Measurements from ENCODE around the gene TNFSF4. TPM values are rescaled to one million over a fixed set of nuclear protein-coding genes. Genes with fewer than 3 reads are reported as not detected.

The TNFSF4 gene
- total and polyA plus RNA-seq, 9 donors, result 0.24 to 2.8 (median 1.2) TPM

DNA sequence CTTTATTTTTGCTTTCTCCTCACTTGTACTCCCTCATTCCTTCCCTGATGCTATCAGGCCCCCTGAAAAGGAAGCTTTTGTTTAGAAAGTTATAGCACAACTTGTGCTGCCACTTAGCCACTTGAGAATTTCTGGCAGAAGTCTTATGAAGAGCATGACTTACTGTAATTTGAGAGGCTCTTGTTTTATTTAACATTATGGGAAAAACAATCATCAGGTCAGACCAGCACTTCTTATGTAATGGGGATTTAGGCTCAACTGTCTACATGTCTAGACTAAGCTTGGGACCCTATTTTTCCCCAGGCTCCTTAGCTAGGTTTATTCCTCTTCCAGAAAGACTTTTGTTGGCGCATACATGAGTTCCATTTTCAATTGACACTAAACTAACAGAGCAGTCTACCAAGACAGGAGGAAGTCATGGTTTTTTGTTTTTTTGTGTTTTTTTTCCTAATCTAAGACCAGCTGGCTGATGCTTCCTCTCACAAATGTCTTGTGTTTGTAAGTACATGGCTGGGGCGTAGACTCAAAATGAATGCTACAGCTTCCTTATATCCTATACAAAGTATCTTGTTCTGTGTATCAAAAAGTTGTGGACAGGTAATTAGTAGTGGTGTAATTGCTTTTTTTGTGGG lies 31.5 kb downstream of the TNFSF4 start:
- H3K9me3 ChIP-seq, result no peaks in the 10 kb centered on the region
- no peak overlapping the region for H3K4me3 ChIP-seq
- H3K27ac ChIP-seq, result no peak overlapping the region
- H3K4me1 ChIP-seq (ENCODE audit: insufficient read depth), result no peaks in the 10 kb centered on the region
- DNase-seq, result no peak
- H3K36me3 ChIP-seq, result no peaks in the 10 kb centered on the region
- intact Hi-C loops (cut with DNase I), result no loop called here
- TF ChIP-seq EP300 (IDR thresholded peaks at IDR 0.05), result no peak
- 91 to 94% (median 94%) methylated on average over 2 of the region's 2 CpGs for WGBS, 3 donors
- H3K27me3 ChIP-seq, result no peaks in the 10 kb centered on the region

- H3K4me3 ChIP-seq, result no peak overlapping the region
- H3K27ac ChIP-seq, result no peak overlapping the region
- H3K9me3 ChIP-seq, result no peaks in the 10 kb centered on the region
- 83 to 91% (median 90%) methylated on average over 4 of the region's 4 CpGs for WGBS, 3 donors
- H3K4me1 ChIP-seq (ENCODE audit: insufficient read depth), result no peaks in the 10 kb centered on the region
- no peak for DNase-seq
- TF ChIP-seq EP300 (IDR thresholded peaks at IDR 0.05) (no peak), CTCF (IDR thresholded peaks at IDR 0.05) (no peak), POLR2A (IDR thresholded peaks at IDR 0.05) (no peak)
- no peaks in the 10 kb centered on the region for H3K27me3 ChIP-seq
- no peaks in the 10 kb centered on the region for H3K36me3 ChIP-seq
- intact Hi-C loops (cut with DNase I), result no loop called here
Observed at GRCh38 chr1:173173388-173173787, 33.7 kb downstream of the TNFSF4 start.

DNA sequence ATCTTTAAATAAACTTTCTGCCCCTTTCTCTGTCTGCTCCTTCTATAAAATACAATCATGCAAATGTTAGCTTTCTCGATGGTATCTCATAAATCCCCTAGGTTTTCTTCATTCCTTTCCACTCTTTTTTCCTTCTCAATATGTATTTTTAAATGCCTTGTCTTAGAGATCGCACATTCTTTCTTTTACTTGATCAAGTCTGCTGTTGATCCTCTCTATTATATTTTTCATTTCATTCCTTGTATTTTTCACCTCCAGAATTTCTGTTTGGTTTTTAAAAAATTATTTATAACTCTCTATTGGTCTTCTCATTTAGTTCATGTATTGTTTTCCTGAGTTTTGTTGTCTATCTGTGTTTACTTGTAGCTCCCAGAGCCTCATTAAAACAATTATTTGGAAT lies 36.0 kb downstream of the TNFSF4 start:
- H3K27me3 ChIP-seq, result no peaks in the 10 kb centered on the region
- no peaks in the 10 kb centered on the region for H3K36me3 ChIP-seq
- H3K27ac ChIP-seq, result no peak overlapping the region
- WGBS, 3 donors, result 82 to 89% (median 86%) methylated on average over 2 of the region's 2 CpGs
- no peak for TF ChIP-seq POLR2A (IDR thresholded peaks at IDR 0.05)
- TF ChIP-seq EP300 (IDR thresholded peaks at IDR 0.05), result no peak
- TF ChIP-seq CTCF (IDR thresholded peaks at IDR 0.05), result no peak
- no peaks in the 10 kb centered on the region for H3K9me3 ChIP-seq
- no peak for DNase-seq
- intact Hi-C loops (cut with DNase I), result no loop called here
- H3K4me3 ChIP-seq, result no peak overlapping the region
- H3K4me1 ChIP-seq (ENCODE audit: insufficient read depth), result no peaks in the 10 kb centered on the region

- no peak for TF ChIP-seq CTCF (IDR thresholded peaks at IDR 0.05)
- Histone ChIP-seq H3K27ac (no peak overlapping the region), H3K27me3 (no peaks in the 10 kb centered on the region), H3K9me3 (no peaks in the 10 kb centered on the region), H3K4me3 (no peak overlapping the region), H3K4me1 (ENCODE audit: insufficient read depth) (no peaks in the 10 kb centered on the region), H3K36me3 (no peaks in the 10 kb centered on the region)
- no peak for DNase-seq
- WGBS, 3 donors, result 92 to 98% (median 96%) methylated on average over 2 of the region's 2 CpGs
- intact Hi-C loops (cut with DNase I), result no loop called here
Observed at GRCh38 chr1:173168941-173169340, 38.2 kb downstream of the TNFSF4 start.

GRCh38 chr1:173164686-173165085 lies 42.4 kb downstream of the TNFSF4 start:
- no peak overlapping the region for H3K4me3 ChIP-seq
- intact Hi-C loops (cut with DNase I), result no loop called here
- H3K36me3 ChIP-seq, result no peaks in the 10 kb centered on the region
- no peak overlapping the region for H3K27ac ChIP-seq
- no peak for DNase-seq
- 63 to 68% (median 67%) methylated on average over 7 of the region's 7 CpGs for WGBS, 3 donors
- no peaks in the 10 kb centered on the region for H3K9me3 ChIP-seq
- no peaks in the 10 kb centered on the region for H3K4me1 ChIP-seq (ENCODE audit: insufficient read depth)
- H3K27me3 ChIP-seq, result no peaks in the 10 kb centered on the region
- TF ChIP-seq POLR2A (IDR thresholded peaks at IDR 0.05) (no peak), EP300 (IDR thresholded peaks at IDR 0.05) (no peak), CTCF (IDR thresholded peaks at IDR 0.05) (no peak)

Data from ovary (tissue), 9 donors.